Ovary (tissue), 3 donors: ENCODE measurements around the gene MAP6.

Experiments
- CTCF ChIP-seq, 3 donors: fragments of 450-650 bp in 2 of 3; fragments of 200-600 bp in 1 of 3; IDR thresholded peaks; one replicate each; pipeline versions ENCODE4 v1.5.1 to v1.8.0; 2016 to 2022; ENCODE audit warnings: antibody characterized with exemption in 3 of 3, mild to moderate bottlenecking in 1 of 3
- EP300 ChIP-seq: sonication (generic); formaldehyde crosslinking; IDR thresholded peaks from one replicate; pipeline ENCODE4 v1.6.1; 2017; ENCODE audit warnings: antibody characterized with exemption
- POLR2A ChIP-seq: fragments of 450-650 bp; IDR thresholded peaks from one replicate; pipeline ENCODE4 v1.6.1; 2017; ENCODE audit warnings: antibody characterized with exemption, mild to moderate bottlenecking, moderate library complexity
- donor health status: DM: no; HTN: no; CAD: no.

DNA sequence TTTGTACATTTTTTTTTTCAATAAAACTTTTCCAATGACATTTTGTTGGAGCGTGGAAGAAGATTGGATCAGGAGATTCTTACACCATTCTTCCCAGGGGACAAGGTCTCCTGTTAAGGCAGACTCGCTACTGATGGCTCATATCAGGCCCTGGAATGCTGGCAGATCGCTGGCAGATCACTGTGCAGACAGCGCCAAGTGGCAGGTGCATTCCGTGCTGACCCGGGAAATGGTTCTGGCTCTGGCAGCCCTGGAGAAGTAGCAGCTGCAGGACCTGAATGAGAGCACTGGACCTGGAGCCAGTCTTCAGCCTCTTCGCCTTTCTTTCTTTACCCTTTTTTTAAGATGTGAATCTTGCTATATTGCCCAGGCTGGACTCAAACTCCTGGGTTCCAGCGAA lies 96.1 kb downstream of the MAP6 start:
- no peak for TF ChIP-seq EP300
- TF ChIP-seq CTCF (IDR thresholded peaks at IDR 0.05), result no peak
- TF ChIP-seq POLR2A, result no peak
